MM.1S (cell line): ENCODE results near the gene TRAF3IP1.

Source experiments
- EZH2phosphoT487 ChIP-seq: fragments of 300-600 bp; sonication (generic); IDR thresholded peaks from 2 replicates; pipeline ENCODE4 v1.6.1; 2018; ENCODE audit warnings: antibody characterized with exemption, low read length
- TF ChIP-seq, protein P1 (sequence below): fragments of 300-600 bp; sonication (generic); IDR thresholded peaks from 2 replicates; pipeline ENCODE4 v1.5.1; 2016; ENCODE audit warnings: antibody characterized with exemption, low read length, mixed read lengths

- TF ChIP-seq, protein P1, sequence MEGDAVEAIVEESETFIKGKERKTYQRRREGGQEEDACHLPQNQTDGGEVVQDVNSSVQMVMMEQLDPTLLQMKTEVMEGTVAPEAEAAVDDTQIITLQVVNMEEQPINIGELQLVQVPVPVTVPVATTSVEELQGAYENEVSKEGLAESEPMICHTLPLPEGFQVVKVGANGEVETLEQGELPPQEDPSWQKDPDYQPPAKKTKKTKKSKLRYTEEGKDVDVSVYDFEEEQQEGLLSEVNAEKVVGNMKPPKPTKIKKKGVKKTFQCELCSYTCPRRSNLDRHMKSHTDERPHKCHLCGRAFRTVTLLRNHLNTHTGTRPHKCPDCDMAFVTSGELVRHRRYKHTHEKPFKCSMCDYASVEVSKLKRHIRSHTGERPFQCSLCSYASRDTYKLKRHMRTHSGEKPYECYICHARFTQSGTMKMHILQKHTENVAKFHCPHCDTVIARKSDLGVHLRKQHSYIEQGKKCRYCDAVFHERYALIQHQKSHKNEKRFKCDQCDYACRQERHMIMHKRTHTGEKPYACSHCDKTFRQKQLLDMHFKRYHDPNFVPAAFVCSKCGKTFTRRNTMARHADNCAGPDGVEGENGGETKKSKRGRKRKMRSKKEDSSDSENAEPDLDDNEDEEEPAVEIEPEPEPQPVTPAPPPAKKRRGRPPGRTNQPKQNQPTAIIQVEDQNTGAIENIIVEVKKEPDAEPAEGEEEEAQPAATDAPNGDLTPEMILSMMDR: no peak
- no peak for TF ChIP-seq EZH2phosphoT487
Measured at GRCh38 chr2:238401551-238401950, 81.2 kb downstream of the TRAF3IP1 start.
